WTC11 (cell line): ENCODE results near the gene CFAP161. TPM values are rescaled to one million over a fixed set of nuclear protein-coding genes. Genes with fewer than 3 reads are reported as not detected.

ENCODE experiments used
- ATAC-seq: fragments of 200-7000 bp; cut with Tn5 transposase; 2 replicates; pipeline ENCODE4 v1.10.0; 2021; ENCODE audit warnings: mild to moderate bottlenecking, moderate library complexity
- CTCF ChIA-PET: fragments of 300-600 bp; sonication (Branson Sonifier 250); formaldehyde crosslinking; loops from one replicate; lab custom pipeline; 2021; ENCODE audit warnings: antibody characterized with exemption; lab: Charles Lee
- POLR2A ChIA-PET: fragments of 350-600 bp; sonication (Branson Sonifier 250); formaldehyde crosslinking; loops from one replicate; lab custom pipeline; 2021; ENCODE audit warnings: antibody characterized with exemption; lab: Charles Lee
- DNase-seq: peaks from one replicate; pipeline ENCODE4 v3.0.0; 2021; ENCODE audit warnings: low spot score
- H3K27ac Mint-ChIP-seq: 2 replicates; pipeline ENCODE4 v1.8.0; 2021; ENCODE audit warnings: mixed read lengths
- H3K27me3 Mint-ChIP-seq: 2 replicates; pipeline ENCODE4 v1.8.0; 2021; ENCODE audit warnings: low read depth, mild to moderate bottlenecking, moderate library complexity, mixed read lengths
- H3K36me3 Mint-ChIP-seq: 2 replicates; pipeline ENCODE4 v1.8.0; 2021; ENCODE audit warnings: mixed read lengths
- H3K4me1 Mint-ChIP-seq: 2 replicates; pipeline ENCODE4 v1.8.0; 2022; ENCODE audit warnings: mixed read lengths
- H3K4me3 Mint-ChIP-seq: 2 replicates; pipeline ENCODE4 v1.8.0; 2021; ENCODE audit warnings: mild to moderate bottlenecking, moderate library complexity, mixed read lengths
- H3K9me3 Mint-ChIP-seq: 2 replicates; pipeline ENCODE4 v1.8.0; 2021; ENCODE audit warnings: mixed read lengths
- CBFB ChIP-seq: sonication (generic); formaldehyde crosslinking; IDR thresholded peaks from 2 replicates; pipeline ENCODE4 v1.8.1; 2022; ENCODE audit warnings: mild to moderate bottlenecking, low read depth, missing genetic modification reagents
- CREM ChIP-seq: sonication (generic); formaldehyde crosslinking; IDR thresholded peaks from 2 replicates; pipeline ENCODE4 v1.8.1; 2022; ENCODE audit warnings: mild to moderate bottlenecking, missing genetic modification reagents, moderate library complexity
- ELF4 ChIP-seq: sonication (generic); formaldehyde crosslinking; IDR thresholded peaks from 2 replicates; pipeline ENCODE4 v1.8.1; 2022; ENCODE audit warnings: low read depth, mild to moderate bottlenecking, moderate library complexity, missing genetic modification reagents
- FOXK1 ChIP-seq: sonication (generic); formaldehyde crosslinking; IDR thresholded peaks from 2 replicates; pipeline ENCODE4 v1.8.0; 2022; ENCODE audit warnings: mild to moderate bottlenecking, moderate library complexity, missing genetic modification reagents
- FOXP1 ChIP-seq: sonication (generic); formaldehyde crosslinking; IDR thresholded peaks from 2 replicates; pipeline ENCODE4 v1.8.0; 2022; ENCODE audit warnings: missing genetic modification reagents, mild to moderate bottlenecking, moderate library complexity, borderline replicate concordance
- GTF2I ChIP-seq: fragments of 250-450 bp; sonication (Bioruptor Pico); conservative IDR thresholded peaks from 2 replicates; pipeline ENCODE4 v1.4.0; 2021; ENCODE audit warnings: mild to moderate bottlenecking
- JAZF1 ChIP-seq: fragments of 250-450 bp; sonication (Bioruptor Pico); IDR thresholded peaks from 2 replicates; pipeline ENCODE4 v1.9.0; 2021; ENCODE audit warnings: moderate library complexity, mild to moderate bottlenecking, inconsistent platforms
- JUN ChIP-seq: sonication (generic); formaldehyde crosslinking; IDR thresholded peaks from 2 replicates; pipeline ENCODE4 v1.8.0; 2023; ENCODE audit warnings: mild to moderate bottlenecking, missing genetic modification reagents
- MYBL2 ChIP-seq: sonication (generic); formaldehyde crosslinking; IDR thresholded peaks from 2 replicates; pipeline ENCODE4 v1.8.1; 2023; ENCODE audit warnings: mild to moderate bottlenecking, moderate library complexity, missing genetic modification reagents
- NFE2L1 ChIP-seq: sonication (generic); formaldehyde crosslinking; IDR thresholded peaks from 2 replicates; pipeline ENCODE4 v1.8.1; 2023; ENCODE audit warnings: missing genetic modification reagents
- PRRX2 ChIP-seq: fragments of 250-450 bp; sonication (Bioruptor Pico); IDR thresholded peaks from 2 replicates; pipeline ENCODE4 v1.8.0; 2021; ENCODE audit warnings: mild to moderate bottlenecking
- RORB ChIP-seq: fragments of 250-450 bp; sonication (Bioruptor Pico); IDR thresholded peaks from 2 replicates; pipeline ENCODE4 v1.9.0; 2021; ENCODE audit warnings: mild to moderate bottlenecking
- SP1 ChIP-seq: sonication (generic); formaldehyde crosslinking; conservative IDR thresholded peaks from 2 replicates; pipeline ENCODE4 v1.8.1; 2022; ENCODE audit warnings: missing genetic modification reagents
- ZBTB21 ChIP-seq: sonication (generic); formaldehyde crosslinking; IDR thresholded peaks from 2 replicates; pipeline ENCODE4 v1.8.1; 2023; ENCODE audit warnings: mild to moderate bottlenecking, missing genetic modification reagents, borderline replicate concordance
- ZNF138 ChIP-seq: sonication (generic); formaldehyde crosslinking; conservative IDR thresholded peaks from 2 replicates; pipeline ENCODE4 v1.8.1; 2022; ENCODE audit warnings: mild to moderate bottlenecking, moderate library complexity, missing genetic modification reagents
- ZNF232 ChIP-seq: sonication (generic); formaldehyde crosslinking; IDR thresholded peaks from 2 replicates; pipeline ENCODE4 v1.8.0; 2022; ENCODE audit warnings: mild to moderate bottlenecking, missing genetic modification reagents
- ZNF423 ChIP-seq: fragments of 250-450 bp; sonication (Bioruptor Pico); IDR thresholded peaks from 2 replicates; pipeline ENCODE4 v2.1.2; 2022; ENCODE audit warnings: mild to moderate bottlenecking, moderate library complexity
- total RNA-seq: library from RNA; stranded (reverse); gene quantifications from 3 replicates; pipeline ENCODE4 v1.2.3, GENCODE V29; 2021
- TF ChIP-seq, protein P1 (sequence below): sonication (generic); formaldehyde crosslinking; IDR thresholded peaks from 2 replicates; pipeline ENCODE4 v1.8.0; 2022; ENCODE audit warnings: mild to moderate bottlenecking, missing genetic modification reagents
- TF ChIP-seq, protein P2 (sequence below): sonication (generic); formaldehyde crosslinking; IDR thresholded peaks from 2 replicates; pipeline ENCODE4 v1.8.1; 2023; ENCODE audit warnings: mild to moderate bottlenecking, missing genetic modification reagents, moderate library complexity
- TF ChIP-seq, protein P3 (sequence below): fragments of 250-450 bp; sonication (Bioruptor Pico); IDR thresholded peaks from 2 replicates; pipeline ENCODE4 v1.9.0; 2021; ENCODE audit warnings: moderate library complexity, mild to moderate bottlenecking, inconsistent platforms, borderline replicate concordance
- TF ChIP-seq, protein P4 (sequence below): sonication (generic); formaldehyde crosslinking; IDR thresholded peaks from 2 replicates; pipeline ENCODE4 v1.8.1; 2022; ENCODE audit warnings: low read depth, mild to moderate bottlenecking, moderate library complexity, missing genetic modification reagents, borderline replicate concordance
- TF ChIP-seq, protein P5 (sequence below): fragments of 250-450 bp; sonication (Bioruptor Pico); IDR thresholded peaks from 2 replicates; pipeline ENCODE4 v1.9.0; 2021; ENCODE audit warnings: mild to moderate bottlenecking
- TF ChIP-seq, protein P6 (sequence below): sonication (generic); formaldehyde crosslinking; IDR thresholded peaks from 2 replicates; pipeline ENCODE4 v1.8.0; 2023; ENCODE audit warnings: mild to moderate bottlenecking, missing genetic modification reagents
- TF ChIP-seq, protein P7 (sequence below): sonication (generic); formaldehyde crosslinking; IDR thresholded peaks from 2 replicates; pipeline ENCODE4 v1.8.1; 2022; ENCODE audit warnings: missing genetic modification reagents, borderline replicate concordance

Gene CFAP161
- total RNA-seq, 1 experiment from 2014 or later = not detected

DNA sequence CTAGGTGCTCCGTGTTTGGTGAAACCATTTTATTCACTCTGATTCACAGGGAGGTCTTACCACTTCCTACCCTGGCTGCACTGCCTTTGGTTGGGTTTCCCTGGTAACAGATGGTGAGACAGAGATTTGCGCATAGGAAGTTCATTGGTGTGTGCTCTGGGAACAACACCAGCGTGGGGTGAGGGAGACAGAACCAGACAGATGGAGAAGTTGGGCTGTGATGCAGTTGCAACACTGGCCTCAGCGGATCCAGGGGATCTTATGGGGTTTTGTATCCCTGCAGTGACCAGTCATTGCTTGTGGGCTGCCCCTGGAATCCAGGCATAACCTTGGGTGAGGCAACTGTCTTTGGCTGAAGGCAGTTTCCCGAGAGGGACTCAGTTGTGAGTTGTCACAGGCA lies 50.1 kb downstream of the CFAP161 start:
- no peaks in the 10 kb centered on the region for H3K36me3 Mint-ChIP-seq
- H3K27ac Mint-ChIP-seq = no peak overlapping the region
- ChIA-PET CTCF (interaction anchor here (1.4 kb wide), 1 partner anchor 77 kb away, joined by 4 read pairs; no protein-coding TSS in a partner anchor), POLR2A (no interaction called here)
- H3K27me3 Mint-ChIP-seq = no peaks in the 10 kb centered on the region
- H3K9me3 Mint-ChIP-seq = no peaks in the 10 kb centered on the region
- no peak for ATAC-seq
- peaks cover 4% of the 10 kb centered on the region; the same call in 1 of the 2 replicates for H3K4me1 Mint-ChIP-seq
- no peak for TF ChIP-seq FOXP1 (CRISPR knock-in tag)
- no peak for TF ChIP-seq NFE2L1 (CRISPR knock-in tag)
- no peak for TF ChIP-seq ZNF232 (CRISPR knock-in tag)
- no peak for TF ChIP-seq SP1 (CRISPR knock-in tag)
- TF ChIP-seq, protein P1, sequence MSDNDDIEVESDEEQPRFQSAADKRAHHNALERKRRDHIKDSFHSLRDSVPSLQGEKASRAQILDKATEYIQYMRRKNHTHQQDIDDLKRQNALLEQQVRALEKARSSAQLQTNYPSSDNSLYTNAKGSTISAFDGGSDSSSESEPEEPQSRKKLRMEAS (CRISPR knock-in tag) = no peak
- no peak for TF ChIP-seq JUN (CRISPR knock-in tag)
- TF ChIP-seq MYBL2 (CRISPR knock-in tag) = no peak
- no peak for TF ChIP-seq ZNF138 (CRISPR knock-in tag)
- TF ChIP-seq CREM (CRISPR knock-in tag) = no peak
- no peak for TF ChIP-seq RORB (CRISPR knock-in tag)
- TF ChIP-seq, protein P2, sequence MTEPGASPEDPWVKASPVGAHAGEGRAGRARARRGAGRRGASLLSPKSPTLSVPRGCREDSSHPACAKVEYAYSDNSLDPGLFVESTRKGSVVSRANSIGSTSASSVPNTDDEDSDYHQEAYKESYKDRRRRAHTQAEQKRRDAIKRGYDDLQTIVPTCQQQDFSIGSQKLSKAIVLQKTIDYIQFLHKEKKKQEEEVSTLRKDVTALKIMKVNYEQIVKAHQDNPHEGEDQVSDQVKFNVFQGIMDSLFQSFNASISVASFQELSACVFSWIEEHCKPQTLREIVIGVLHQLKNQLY (CRISPR knock-in tag) = no peak
- TF ChIP-seq, protein P3, sequence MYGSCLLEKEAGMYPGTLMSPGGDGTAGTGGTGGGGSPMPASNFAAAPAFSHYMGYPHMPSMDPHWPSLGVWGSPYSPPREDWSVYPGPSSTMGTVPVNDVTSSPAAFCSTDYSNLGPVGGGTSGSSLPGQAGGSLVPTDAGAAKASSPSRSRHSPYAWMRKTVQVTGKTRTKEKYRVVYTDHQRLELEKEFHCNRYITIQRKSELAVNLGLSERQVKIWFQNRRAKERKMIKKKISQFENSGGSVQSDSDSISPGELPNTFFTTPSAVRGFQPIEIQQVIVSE (CRISPR knock-in tag) = no peak
- TF ChIP-seq, protein P4, sequence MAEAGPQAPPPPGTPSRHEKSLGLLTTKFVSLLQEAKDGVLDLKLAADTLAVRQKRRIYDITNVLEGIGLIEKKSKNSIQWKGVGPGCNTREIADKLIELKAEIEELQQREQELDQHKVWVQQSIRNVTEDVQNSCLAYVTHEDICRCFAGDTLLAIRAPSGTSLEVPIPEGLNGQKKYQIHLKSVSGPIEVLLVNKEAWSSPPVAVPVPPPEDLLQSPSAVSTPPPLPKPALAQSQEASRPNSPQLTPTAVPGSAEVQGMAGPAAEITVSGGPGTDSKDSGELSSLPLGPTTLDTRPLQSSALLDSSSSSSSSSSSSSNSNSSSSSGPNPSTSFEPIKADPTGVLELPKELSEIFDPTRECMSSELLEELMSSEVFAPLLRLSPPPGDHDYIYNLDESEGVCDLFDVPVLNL (CRISPR knock-in tag) = no peak
- TF ChIP-seq PRRX2 (CRISPR knock-in tag) = no peak
- no peak overlapping the region for H3K4me3 Mint-ChIP-seq
- DNase-seq = no peak

DNA sequence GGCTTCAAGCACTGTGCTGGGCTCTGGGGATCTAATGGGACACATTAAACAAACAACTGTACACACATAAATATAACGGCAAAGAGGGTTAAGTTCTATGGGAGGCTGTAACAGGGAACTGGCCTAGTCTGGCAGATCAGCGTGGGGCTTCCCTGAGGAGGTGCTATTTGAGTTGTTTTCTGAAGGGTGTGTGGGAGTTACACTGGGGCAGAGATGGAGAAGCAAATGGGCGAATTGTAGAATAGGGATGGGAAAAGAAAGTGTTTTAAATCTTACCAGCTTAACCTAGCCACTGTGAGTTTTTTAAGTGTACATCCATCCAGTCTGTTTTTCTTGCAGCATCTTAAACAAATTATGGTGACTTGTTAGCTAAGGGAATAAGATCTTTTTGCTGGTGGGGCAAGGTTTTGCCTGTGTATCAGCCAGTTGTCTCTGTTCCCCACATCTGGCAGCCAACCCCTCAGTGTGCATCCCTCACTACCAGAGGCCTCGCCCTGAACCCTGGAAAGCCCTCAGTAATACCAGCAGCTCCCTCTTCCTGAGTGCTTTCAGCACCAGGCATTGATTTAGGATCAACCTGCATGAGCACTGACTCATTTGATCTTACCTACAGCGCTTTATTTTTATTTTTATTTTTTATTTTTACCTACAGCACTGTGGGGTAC lies 51.7 kb downstream of the CFAP161 start:
- TF ChIP-seq, protein P5, sequence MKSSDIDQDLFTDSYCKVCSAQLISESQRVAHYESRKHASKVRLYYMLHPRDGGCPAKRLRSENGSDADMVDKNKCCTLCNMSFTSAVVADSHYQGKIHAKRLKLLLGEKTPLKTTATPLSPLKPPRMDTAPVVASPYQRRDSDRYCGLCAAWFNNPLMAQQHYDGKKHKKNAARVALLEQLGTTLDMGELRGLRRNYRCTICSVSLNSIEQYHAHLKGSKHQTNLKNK = no peak
- TF ChIP-seq ZNF423 = no peak
- Mint-ChIP-seq H3K9me3 (no peaks in the 10 kb centered on the region), H3K27ac (no peak overlapping the region), H3K27me3 (no peaks in the 10 kb centered on the region), H3K4me3 (no peak overlapping the region), H3K36me3 (no peaks in the 10 kb centered on the region), H3K4me1 (peaks cover 4% of the 10 kb centered on the region; the same call in 1 of the 2 replicates)
- CTCF ChIA-PET = interaction anchor here (1.5 kb wide), 1 partner anchor 80 kb away, joined by 7 read pairs; no protein-coding TSS in a partner anchor
- no peak for DNase-seq
- no peak for ATAC-seq
- POLR2A ChIA-PET = no interaction called here

DNA sequence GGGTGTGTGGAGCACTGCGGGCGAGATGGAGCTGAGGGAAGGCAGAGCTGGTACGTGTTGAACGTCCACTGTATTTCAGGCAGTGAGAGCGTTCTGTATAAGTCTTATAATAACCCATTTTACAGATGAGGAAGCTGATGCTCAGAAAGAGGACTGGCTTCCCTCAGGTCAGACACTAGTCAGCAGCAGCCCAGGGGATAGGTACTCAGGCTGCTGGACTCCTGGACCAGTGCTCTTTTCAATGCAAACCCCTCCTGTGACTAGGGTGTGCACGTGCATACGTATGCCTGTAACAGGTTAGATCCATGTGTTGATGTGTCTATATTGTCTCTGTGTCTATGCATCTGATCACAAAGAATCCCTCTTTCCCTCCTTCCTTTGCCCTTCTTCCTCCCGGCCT lies 54.3 kb downstream of the CFAP161 start:
- Mint-ChIP-seq H3K4me3 (no peak overlapping the region), H3K9me3 (no peaks in the 10 kb centered on the region), H3K27ac (no peak overlapping the region), H3K4me1 (no peaks in the 10 kb centered on the region), H3K36me3 (no peaks in the 10 kb centered on the region), H3K27me3 (no peaks in the 10 kb centered on the region)
- CTCF ChIA-PET = no interaction called here
- no peak for DNase-seq
- POLR2A ChIA-PET = no interaction called here
- ATAC-seq = no peak
- no peak for TF ChIP-seq FOXK1 (CRISPR knock-in tag)
- TF ChIP-seq, protein P6, sequence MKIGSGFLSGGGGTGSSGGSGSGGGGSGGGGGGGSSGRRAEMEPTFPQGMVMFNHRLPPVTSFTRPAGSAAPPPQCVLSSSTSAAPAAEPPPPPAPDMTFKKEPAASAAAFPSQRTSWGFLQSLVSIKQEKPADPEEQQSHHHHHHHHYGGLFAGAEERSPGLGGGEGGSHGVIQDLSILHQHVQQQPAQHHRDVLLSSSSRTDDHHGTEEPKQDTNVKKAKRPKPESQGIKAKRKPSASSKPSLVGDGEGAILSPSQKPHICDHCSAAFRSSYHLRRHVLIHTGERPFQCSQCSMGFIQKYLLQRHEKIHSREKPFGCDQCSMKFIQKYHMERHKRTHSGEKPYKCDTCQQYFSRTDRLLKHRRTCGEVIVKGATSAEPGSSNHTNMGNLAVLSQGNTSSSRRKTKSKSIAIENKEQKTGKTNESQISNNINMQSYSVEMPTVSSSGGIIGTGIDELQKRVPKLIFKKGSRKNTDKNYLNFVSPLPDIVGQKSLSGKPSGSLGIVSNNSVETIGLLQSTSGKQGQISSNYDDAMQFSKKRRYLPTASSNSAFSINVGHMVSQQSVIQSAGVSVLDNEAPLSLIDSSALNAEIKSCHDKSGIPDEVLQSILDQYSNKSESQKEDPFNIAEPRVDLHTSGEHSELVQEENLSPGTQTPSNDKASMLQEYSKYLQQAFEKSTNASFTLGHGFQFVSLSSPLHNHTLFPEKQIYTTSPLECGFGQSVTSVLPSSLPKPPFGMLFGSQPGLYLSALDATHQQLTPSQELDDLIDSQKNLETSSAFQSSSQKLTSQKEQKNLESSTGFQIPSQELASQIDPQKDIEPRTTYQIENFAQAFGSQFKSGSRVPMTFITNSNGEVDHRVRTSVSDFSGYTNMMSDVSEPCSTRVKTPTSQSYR = no peak
- TF ChIP-seq, protein P7, sequence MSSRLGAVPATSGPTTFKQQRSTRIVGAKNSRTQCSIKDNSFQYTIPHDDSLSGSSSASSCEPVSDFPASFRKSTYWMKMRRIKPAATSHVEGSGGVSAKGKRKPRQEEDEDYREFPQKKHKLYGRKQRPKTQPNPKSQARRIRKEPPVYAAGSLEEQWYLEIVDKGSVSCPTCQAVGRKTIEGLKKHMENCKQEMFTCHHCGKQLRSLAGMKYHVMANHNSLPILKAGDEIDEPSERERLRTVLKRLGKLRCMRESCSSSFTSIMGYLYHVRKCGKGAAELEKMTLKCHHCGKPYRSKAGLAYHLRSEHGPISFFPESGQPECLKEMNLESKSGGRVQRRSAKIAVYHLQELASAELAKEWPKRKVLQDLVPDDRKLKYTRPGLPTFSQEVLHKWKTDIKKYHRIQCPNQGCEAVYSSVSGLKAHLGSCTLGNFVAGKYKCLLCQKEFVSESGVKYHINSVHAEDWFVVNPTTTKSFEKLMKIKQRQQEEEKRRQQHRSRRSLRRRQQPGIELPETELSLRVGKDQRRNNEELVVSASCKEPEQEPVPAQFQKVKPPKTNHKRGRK (CRISPR knock-in tag) = no peak
- TF ChIP-seq ZBTB21 (CRISPR knock-in tag) = no peak
- TF ChIP-seq ELF4 (CRISPR knock-in tag) = no peak
- no peak for TF ChIP-seq CBFB (CRISPR knock-in tag)
- TF ChIP-seq ZNF138 (CRISPR knock-in tag) = no peak
- no peak for TF ChIP-seq JAZF1 (CRISPR knock-in tag)
- TF ChIP-seq GTF2I (CRISPR knock-in tag) = no peak
